Measurements from ENCODE around the gene SMARCD2. TPM values are rescaled to one million over a fixed set of nuclear protein-coding genes. Genes with fewer than 3 reads are reported as not detected.
"Not testable (repeated sequence)": the region's sequence is repeated elsewhere in the genome, so short reads cannot be mapped to it uniquely, and the experiment has no call there.

SMARCD2 gene
- total RNA-seq, 2 donors from 2014 or later, result 102 to 136 TPM

GRCh38 chr17:63820963-63821561 is 21.4 kb downstream of the SMARCD2 start:
- Mint-ChIP-seq H3K27ac (peak overlapping the region; percentile 70 to 92), H3K9me3 (no peaks in the 10 kb centered on the region), H3K27me3 (no peaks in the 10 kb centered on the region), H3K36me3 (peaks cover 49% of the 10 kb centered on the region), H3K4me1 (ENCODE audit: low read depth in 2 of 2) (peaks cover 36 to 38% of the 10 kb centered on the region in 2 donors), H3K4me3 (no peak overlapping the region)
- no peak for DNase-seq (ENCODE audit: low spot score)
- ATAC-seq, result no peak

GRCh38 chr17:63819585-63820537 is 22.6 kb downstream of the SMARCD2 start:
- ATAC-seq, result peak; percentile 22 to 48

DNA sequence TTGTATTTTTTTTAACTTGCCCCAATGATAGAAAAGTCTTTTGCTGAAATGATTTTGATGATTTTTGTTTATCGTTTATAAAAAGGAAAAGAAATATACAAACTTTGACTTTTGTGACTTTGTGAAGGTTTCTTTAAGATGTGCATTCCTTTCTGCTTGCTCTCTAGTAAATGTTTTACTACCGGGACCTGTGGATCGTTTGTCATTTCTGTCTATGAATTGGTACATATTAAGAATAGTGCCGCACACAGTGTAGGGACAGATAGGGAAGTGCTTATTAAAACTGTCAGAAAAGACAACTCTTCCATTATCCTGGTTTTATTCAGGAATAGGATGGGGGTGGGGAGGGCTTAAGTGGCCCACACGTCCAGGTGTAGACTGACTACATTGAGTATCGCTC is 23.4 kb downstream of the SMARCD2 start:
- DNase-seq (ENCODE audit: low spot score) (no peak), ATAC-seq (no peak)
- Mint-ChIP-seq H3K4me3 (no peak overlapping the region), H3K27me3 (no peaks in the 10 kb centered on the region), H3K4me1 (ENCODE audit: low read depth in 2 of 2) (peaks cover 22 to 26% of the 10 kb centered on the region in 2 donors), H3K9me3 (no peaks in the 10 kb centered on the region), H3K27ac (peak overlapping the region; percentile 70 to 76), H3K36me3 (peaks cover 44% of the 10 kb centered on the region)

More at GRCh38 chr17:63819585-63820537, 22.6 kb downstream of the SMARCD2 start:
- peaks cover 49% of the 10 kb centered on the region for H3K36me3 Mint-ChIP-seq
- H3K4me3 Mint-ChIP-seq, result no peak overlapping the region
- no peaks in the 10 kb centered on the region for H3K27me3 Mint-ChIP-seq
- no peak for DNase-seq (ENCODE audit: low spot score)
- peak overlapping the region; percentile 70 to 92 for H3K27ac Mint-ChIP-seq
- no peaks in the 10 kb centered on the region for H3K9me3 Mint-ChIP-seq
- H3K4me1 Mint-ChIP-seq (ENCODE audit: low read depth in 2 of 2), result peaks cover 28 to 32% of the 10 kb centered on the region in 2 donors

DNA sequence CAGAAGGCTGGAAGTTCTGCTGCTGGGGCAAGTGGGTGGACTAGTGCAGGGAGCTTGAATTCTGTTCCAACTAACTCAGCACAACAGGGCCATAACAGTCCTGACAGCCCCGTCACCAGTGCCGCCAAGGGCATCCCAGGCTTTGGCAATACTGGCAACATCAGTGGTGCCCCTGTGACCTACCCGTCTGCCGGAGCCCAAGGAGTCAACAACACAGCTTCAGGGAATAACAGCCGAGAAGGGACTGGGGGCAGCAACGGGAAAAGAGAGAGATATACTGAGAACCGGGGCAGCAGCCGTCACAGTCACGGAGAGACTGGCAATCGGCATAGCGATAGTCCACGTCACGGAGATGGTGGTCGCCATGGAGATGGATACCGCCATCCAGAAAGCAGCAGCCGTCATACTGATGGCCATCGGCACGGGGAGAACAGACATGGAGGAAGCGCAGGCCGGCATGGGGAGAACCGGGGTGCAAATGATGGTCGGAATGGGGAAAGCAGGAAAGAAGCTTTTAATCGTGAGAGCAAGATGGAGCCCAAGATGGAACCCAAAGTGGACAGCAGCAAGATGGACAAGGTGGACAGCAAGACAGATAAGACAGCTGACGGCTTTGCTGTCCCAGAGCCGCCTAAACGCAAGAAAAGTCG is 24.6 kb downstream of the SMARCD2 start:
- no peaks in the 10 kb centered on the region for H3K9me3 Mint-ChIP-seq
- H3K27me3 Mint-ChIP-seq, result no peaks in the 10 kb centered on the region
- H3K4me1 Mint-ChIP-seq (ENCODE audit: low read depth in 2 of 2), result peaks cover 14 to 17% of the 10 kb centered on the region in 2 donors
- no peak overlapping the region for H3K4me3 Mint-ChIP-seq
- peaks cover 40% of the 10 kb centered on the region for H3K36me3 Mint-ChIP-seq
- DNase-seq (ENCODE audit: low spot score) (no peak), ATAC-seq (no peak)
- H3K27ac Mint-ChIP-seq, result peak overlapping the region; percentile 70 to 76

DNA sequence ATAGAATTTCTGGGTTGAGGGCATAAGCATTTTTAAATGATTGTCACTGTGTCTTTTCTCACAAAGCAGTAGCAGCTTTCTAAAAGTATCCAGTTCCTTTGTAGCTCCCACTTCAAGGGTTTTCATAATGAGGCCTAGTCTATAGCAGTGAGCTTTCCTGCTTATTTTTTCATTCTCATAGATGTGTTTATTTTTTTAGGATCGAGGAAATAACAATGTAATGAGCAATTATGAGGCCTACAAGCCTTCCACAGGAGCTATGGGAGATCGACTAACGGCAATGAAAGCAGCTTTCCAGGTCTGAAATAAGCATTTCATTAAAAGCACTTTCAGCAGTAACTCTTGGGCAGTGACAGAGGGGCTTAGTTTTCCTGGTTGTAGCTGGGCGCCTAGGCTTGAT is 25.8 kb downstream of the SMARCD2 start:
- ATAC-seq, result no peak
- Mint-ChIP-seq H3K9me3 (no peaks in the 10 kb centered on the region), H3K27me3 (no peaks in the 10 kb centered on the region), H3K4me3 (no peak overlapping the region), H3K36me3 (peaks cover 38% of the 10 kb centered on the region), H3K27ac (no peak overlapping the region), H3K4me1 (ENCODE audit: low read depth in 2 of 2) (peaks cover 11% of the 10 kb centered on the region in 2 donors)
- DNase-seq (ENCODE audit: low spot score), result no peak

GRCh38 chr17:63816123-63816522 is 26.4 kb downstream of the SMARCD2 start:
- H3K27ac Mint-ChIP-seq, result peak overlapping the region in 1 of 2 donors; percentile 47
- DNase-seq (ENCODE audit: low spot score) (no peak), ATAC-seq (no peak)
- peaks cover 37% of the 10 kb centered on the region for H3K36me3 Mint-ChIP-seq
- peaks cover 6 to 8% of the 10 kb centered on the region in 2 donors for H3K4me1 Mint-ChIP-seq (ENCODE audit: low read depth in 2 of 2)
- no peak overlapping the region for H3K4me3 Mint-ChIP-seq
- H3K27me3 Mint-ChIP-seq, result no peaks in the 10 kb centered on the region
- H3K9me3 Mint-ChIP-seq, result no peaks in the 10 kb centered on the region

GRCh38 chr17:63809970-63810369 is 32.5 kb downstream of the SMARCD2 start:
- H3K27me3 Mint-ChIP-seq, result no peaks in the 10 kb centered on the region
- no peak overlapping the region for H3K27ac Mint-ChIP-seq
- no peaks in the 10 kb centered on the region for H3K9me3 Mint-ChIP-seq

DNA sequence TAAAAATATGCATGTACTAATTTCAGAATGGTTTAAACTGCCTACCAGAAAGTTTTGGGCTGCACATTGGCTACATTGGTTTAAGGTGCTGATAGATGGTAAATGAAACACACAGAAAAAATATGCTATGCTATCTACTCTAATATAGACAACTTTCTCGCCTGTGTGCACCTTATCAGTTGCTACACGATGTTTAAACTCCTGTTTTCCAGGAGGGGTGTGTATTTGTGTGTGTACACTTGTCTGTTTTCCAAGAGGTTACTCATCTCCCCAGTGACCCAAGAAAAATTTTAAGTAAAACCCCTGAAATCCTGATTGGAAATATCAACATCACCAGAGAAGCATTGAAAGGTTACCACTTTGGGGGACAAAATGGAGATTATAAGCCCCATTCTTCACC is 36.9 kb downstream of the SMARCD2 start:
- peaks cover 42% of the 10 kb centered on the region for H3K36me3 Mint-ChIP-seq
- no peaks in the 10 kb centered on the region for H3K27me3 Mint-ChIP-seq
- no peak overlapping the region for H3K4me3 Mint-ChIP-seq
- ATAC-seq, result no peak
- H3K4me1 Mint-ChIP-seq (ENCODE audit: low read depth in 2 of 2), result no peaks in the 10 kb centered on the region
- no peak for DNase-seq (ENCODE audit: low spot score)
- peak overlapping the region in 1 of 2 donors; percentile 72 for H3K27ac Mint-ChIP-seq
- no peaks in the 10 kb centered on the region for H3K9me3 Mint-ChIP-seq

More at GRCh38 chr17:63809970-63810369, 32.5 kb downstream of the SMARCD2 start:
- ATAC-seq (no peak), DNase-seq (ENCODE audit: low spot score) (no peak)
- no peaks in the 10 kb centered on the region for H3K4me1 Mint-ChIP-seq (ENCODE audit: low read depth in 2 of 2)
- H3K36me3 Mint-ChIP-seq, result peaks cover 49% of the 10 kb centered on the region
- H3K4me3 Mint-ChIP-seq, result no peak overlapping the region

DNA sequence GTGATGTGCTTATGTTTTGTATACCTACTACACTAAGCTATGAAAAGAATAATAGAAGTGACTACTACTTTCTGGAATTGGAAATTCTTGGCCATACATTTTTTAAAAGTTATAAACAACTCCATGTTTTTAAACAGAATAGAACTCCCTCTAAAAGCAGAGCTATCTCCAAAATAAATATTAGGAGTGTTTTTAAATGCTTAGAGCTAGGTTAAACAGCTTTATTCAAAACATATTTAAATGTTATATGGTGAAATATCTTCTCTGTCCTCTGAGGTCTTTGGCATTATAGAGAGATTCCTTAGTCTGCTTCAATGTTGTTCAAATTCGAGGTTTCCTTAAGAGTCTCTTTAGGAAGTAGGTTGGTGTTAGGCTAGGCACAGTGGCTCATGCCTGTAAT is 38.2 kb downstream of the SMARCD2 start:
- H3K4me1 Mint-ChIP-seq (ENCODE audit: low read depth in 2 of 2), result no peaks in the 10 kb centered on the region
- ATAC-seq, result no peak
- H3K27ac Mint-ChIP-seq, result no peak overlapping the region
- no peaks in the 10 kb centered on the region for H3K27me3 Mint-ChIP-seq
- H3K36me3 Mint-ChIP-seq, result peaks cover 47% of the 10 kb centered on the region
- H3K4me3 Mint-ChIP-seq, result no peak overlapping the region
- DNase-seq (ENCODE audit: low spot score), result no peak
- no peaks in the 10 kb centered on the region for H3K9me3 Mint-ChIP-seq

GRCh38 chr17:63800783-63801182 is 41.7 kb downstream of the SMARCD2 start:
- H3K27ac Mint-ChIP-seq, result no peak overlapping the region

GRCh38 chr17:63798572-63799106 is 43.8 kb downstream of the SMARCD2 start:
- no peak for ATAC-seq
- DNase-seq (ENCODE audit: low spot score), result no peak
- H3K27me3 Mint-ChIP-seq, result no peaks in the 10 kb centered on the region
- H3K27ac Mint-ChIP-seq, result no peak overlapping the region
- no peaks in the 10 kb centered on the region for H3K4me1 Mint-ChIP-seq (ENCODE audit: low read depth in 2 of 2)
- H3K9me3 Mint-ChIP-seq, result no peaks in the 10 kb centered on the region
- H3K4me3 Mint-ChIP-seq, result no peak overlapping the region
- H3K36me3 Mint-ChIP-seq, result peaks cover 39% of the 10 kb centered on the region

More at GRCh38 chr17:63800783-63801182, 41.7 kb downstream of the SMARCD2 start:
- H3K9me3 Mint-ChIP-seq, result no peaks in the 10 kb centered on the region
- peaks cover 41% of the 10 kb centered on the region for H3K36me3 Mint-ChIP-seq
- ATAC-seq (no peak), DNase-seq (ENCODE audit: low spot score) (no peak)
- no peak overlapping the region for H3K4me3 Mint-ChIP-seq
- no peaks in the 10 kb centered on the region for H3K27me3 Mint-ChIP-seq
- no peaks in the 10 kb centered on the region for H3K4me1 Mint-ChIP-seq (ENCODE audit: low read depth in 2 of 2)

DNA sequence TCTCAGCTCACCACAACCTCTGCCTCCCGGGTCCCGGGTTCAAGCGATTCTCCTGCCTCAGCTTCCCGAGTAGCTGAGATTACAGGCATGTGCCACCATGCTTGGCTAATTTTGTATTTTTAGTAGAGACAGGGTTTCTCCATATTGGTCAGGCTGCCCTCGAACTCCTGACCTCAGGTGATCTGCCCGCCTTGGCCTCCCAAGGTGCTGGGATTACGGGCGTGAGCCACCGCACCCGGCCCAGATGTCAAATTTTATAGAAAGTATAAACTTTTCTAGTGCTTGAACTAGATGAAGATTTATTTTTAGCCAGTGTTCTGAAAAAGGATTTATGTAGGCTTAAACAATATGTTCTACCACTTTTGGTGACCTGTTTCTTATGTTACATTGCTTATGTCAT is 46.1 kb downstream of the SMARCD2 start:
- DNase-seq (ENCODE audit: low spot score); H3K4me3 Mint-ChIP-seq; H3K27me3 Mint-ChIP-seq; H3K4me1 Mint-ChIP-seq (ENCODE audit: low read depth in 2 of 2); H3K9me3 Mint-ChIP-seq; ATAC-seq; H3K27ac Mint-ChIP-seq: not testable (repeated sequence)
- H3K36me3 Mint-ChIP-seq, result peaks cover 41% of the 10 kb centered on the region

DNA sequence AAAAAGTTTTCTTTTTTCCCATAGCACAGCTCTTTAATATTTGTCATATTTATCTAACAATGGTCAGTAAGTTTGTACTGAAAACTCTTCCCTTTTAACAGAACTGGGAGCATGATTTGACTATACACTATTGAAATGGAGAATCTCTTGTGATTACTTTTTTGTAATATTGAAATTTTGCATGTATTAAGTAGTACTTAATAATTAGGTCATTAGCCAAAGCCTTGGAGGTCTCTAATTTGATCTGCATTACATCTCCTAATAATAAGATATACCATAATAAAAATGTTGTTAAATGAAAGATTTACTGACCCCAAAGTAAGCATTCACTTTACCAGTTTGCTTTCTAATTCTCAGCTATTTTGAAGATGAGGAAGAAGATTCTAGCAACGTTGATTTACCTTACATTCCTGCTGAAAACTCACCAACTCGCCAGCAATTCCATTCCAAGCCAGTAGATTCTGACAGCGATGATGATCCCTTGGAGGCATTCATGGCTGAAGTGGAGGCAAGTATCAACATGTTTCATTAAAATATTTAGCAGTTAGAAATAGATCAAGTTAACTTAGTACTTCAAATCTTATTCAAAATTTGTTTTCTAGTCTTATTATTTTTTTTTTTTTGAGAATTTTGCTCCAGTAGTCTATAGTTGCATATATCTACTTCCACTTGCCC is 50.3 kb downstream of the SMARCD2 start:
- H3K27me3 Mint-ChIP-seq, result no peaks in the 10 kb centered on the region

More for the DNA sequence above, 50.3 kb downstream of the SMARCD2 start:
- H3K36me3 Mint-ChIP-seq, result peaks cover 15% of the 10 kb centered on the region
- ATAC-seq (no peak), DNase-seq (ENCODE audit: low spot score) (no peak)
- no peaks in the 10 kb centered on the region for H3K4me1 Mint-ChIP-seq (ENCODE audit: low read depth in 2 of 2)
- no peak overlapping the region for H3K4me3 Mint-ChIP-seq
- no peaks in the 10 kb centered on the region for H3K9me3 Mint-ChIP-seq
- H3K27ac Mint-ChIP-seq, result no peak overlapping the region
